K562 (cell line): ENCODE data around the gene HSPA1L. TPM values are rescaled to one million over a fixed set of nuclear protein-coding genes. Genes with fewer than 3 reads are reported as not detected.

Experiments
- ESRRA ChIP-seq: fragments of 450-650 bp; IDR thresholded peaks from 2 replicates; pipeline ENCODE4 v1.6.1; 2014; ENCODE audit warnings: low read depth, mild to moderate bottlenecking, moderate library complexity, borderline replicate concordance
- FOXK1 ChIP-seq: sonication (generic); formaldehyde crosslinking; IDR thresholded peaks from 2 replicates; pipeline ENCODE4 v1.8.0; 2022; ENCODE audit warnings: missing genetic modification reagents, mild to moderate bottlenecking, borderline replicate concordance
- HBP1 ChIP-seq: fragments of 450-650 bp; formaldehyde crosslinking; IDR thresholded peaks from 2 replicates; pipeline ENCODE4 v1.4.0; 2022; ENCODE audit warnings: missing genetic modification characterization
- MTF1 ChIP-seq: fragments of 250-450 bp; sonication (Bioruptor Pico); IDR thresholded peaks from 2 replicates; pipeline ENCODE4 v1.9.0; 2021; ENCODE audit warnings: moderate library complexity, mild to moderate bottlenecking, inconsistent platforms, borderline replicate concordance
- POLR2A ChIP-seq: fragments of 450-650 bp; conservative IDR thresholded peaks from 2 replicates; pipeline ENCODE4 v1.6.1; 2016
- ZBTB11 ChIP-seq, 3 experiments: fragments of 200-800 bp in 1 of 3; fragments of 250-450 bp in 1 of 3; fragments of 450-650 bp in 1 of 3; sonication (Bioruptor Pico) in 1 of 3; sonication (Bioruptor generic) in 1 of 3; formaldehyde crosslinking in 1 of 3; IDR thresholded peaks; 2 replicates each; pipeline versions ENCODE4 v1.6.1 to v1.8.0; 2016 to 2022; ENCODE audit warnings: mild to moderate bottlenecking in 2 of 3, missing genetic modification characterization in 2 of 3, missing compliant biosample characterization in 1 of 3, moderate library complexity in 1 of 3
- ZKSCAN1 ChIP-seq: fragments of 150-350 bp; IDR thresholded peaks from 2 replicates; pipeline ENCODE4 v1.6.1; 2016; ENCODE audit warnings: low read depth, low read length
- ZNF316 ChIP-seq: fragments of 450-650 bp; IDR thresholded peaks from 2 replicates; pipeline ENCODE4 v1.6.1; 2016
- polyA plus RNA-seq, 8 experiments: library from polyadenylated mRNA; depleted of rRNA in 4 of 8; stranded (reverse) in 5 of 8; unstranded in 3 of 8; fragments of >200 nt; fragmentation: Nextera tagmentation in 2 of 8; fragmentation: Illumina TruSeq in 1 of 8; extraction: Ambion mirVana in 2 of 8; extraction: Trizol in 1 of 8; gene quantifications; 2 replicates each; pipeline versions ENCODE4 v1.2.1 to v1.2.3, GENCODE V29; 2011 to 2014; ENCODE audit warnings: inconsistent platforms in 1 of 8, missing spikeins in 1 of 8
- total RNA-seq, 7 experiments: library from RNA; depleted of rRNA in 6 of 7; stranded (reverse); fragments of >200 nt in 6 of 7; fragmentation: Illumina TruSeq in 2 of 7; extraction: Trizol in 2 of 7; gene quantifications; 2 replicates each; pipeline versions ENCODE4 v1.2.1 to v1.2.3, GENCODE V29; 2011 to 2021; ENCODE audit warnings: low replicate concordance in 1 of 7
- TF ChIP-seq, protein P1 (sequence below): sonication (generic); formaldehyde crosslinking; IDR thresholded peaks from 2 replicates; pipeline ENCODE4 v1.8.1; 2023; ENCODE audit warnings: mild to moderate bottlenecking, missing genetic modification reagents
- TF ChIP-seq, protein P2 (sequence below): sonication (generic); formaldehyde crosslinking; IDR thresholded peaks from 2 replicates; pipeline ENCODE4 v1.8.1; 2023; ENCODE audit warnings: missing genetic modification reagents, mild to moderate bottlenecking, borderline replicate concordance
- TF ChIP-seq, protein P3 (sequence below): fragments of 450-650 bp; formaldehyde crosslinking; conservative IDR thresholded peaks from 2 replicates; pipeline ENCODE4 v1.4.0; 2022; ENCODE audit warnings: mild to moderate bottlenecking, missing genetic modification characterization
- TF ChIP-seq, protein P4 (sequence below): fragments of 450-650 bp; formaldehyde crosslinking; IDR thresholded peaks from 2 replicates; pipeline ENCODE4 v1.4.0; 2022; ENCODE audit warnings: missing genetic modification characterization

The HSPA1L gene
- total and polyA plus RNA-seq, 9 of the 15 experiments (the other 6 are each of a cell fraction or from before 2014, with no cell fraction given): 0.14 to 2.1 (median 1.3) TPM

DNA sequence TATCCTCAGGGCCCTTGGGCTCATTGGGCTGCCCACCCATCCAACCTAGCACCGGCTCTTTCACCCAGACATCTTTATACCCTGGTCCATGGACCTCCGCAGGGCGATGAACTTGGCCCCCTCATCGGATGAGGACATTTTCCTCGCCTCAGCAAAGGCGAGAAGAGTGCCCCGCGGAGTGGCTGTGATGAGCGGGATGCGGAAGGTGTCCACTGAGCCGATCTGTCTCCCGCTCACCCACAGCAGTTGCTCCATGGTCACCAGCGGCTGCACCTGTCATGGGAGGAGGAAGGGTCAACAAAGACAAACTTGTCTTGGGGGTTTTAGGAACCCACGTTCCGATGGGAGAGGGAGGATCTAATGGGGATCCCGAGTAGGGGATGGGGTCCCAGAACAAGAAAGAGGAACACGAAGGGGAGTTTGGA is 46.8 kb upstream of the HSPA1L start (continued):
- peak in 1 of 3 experiments; percentile 27; a peak in 1 of 6 replicates for TF ChIP-seq ZBTB11 (CRISPR knock-in tag; IDR thresholded peaks at IDR 0.05)
- TF ChIP-seq ZNF316: no peak
- 0 out of 2 replicates have a peak, but pooled peaks have one; percentile 3 for TF ChIP-seq FOXK1 (CRISPR knock-in tag)
- TF ChIP-seq HBP1 (CRISPR knock-in tag): 0 out of 2 replicates have a peak, but pooled peaks have one; percentile 52
- TF ChIP-seq, protein P1, sequence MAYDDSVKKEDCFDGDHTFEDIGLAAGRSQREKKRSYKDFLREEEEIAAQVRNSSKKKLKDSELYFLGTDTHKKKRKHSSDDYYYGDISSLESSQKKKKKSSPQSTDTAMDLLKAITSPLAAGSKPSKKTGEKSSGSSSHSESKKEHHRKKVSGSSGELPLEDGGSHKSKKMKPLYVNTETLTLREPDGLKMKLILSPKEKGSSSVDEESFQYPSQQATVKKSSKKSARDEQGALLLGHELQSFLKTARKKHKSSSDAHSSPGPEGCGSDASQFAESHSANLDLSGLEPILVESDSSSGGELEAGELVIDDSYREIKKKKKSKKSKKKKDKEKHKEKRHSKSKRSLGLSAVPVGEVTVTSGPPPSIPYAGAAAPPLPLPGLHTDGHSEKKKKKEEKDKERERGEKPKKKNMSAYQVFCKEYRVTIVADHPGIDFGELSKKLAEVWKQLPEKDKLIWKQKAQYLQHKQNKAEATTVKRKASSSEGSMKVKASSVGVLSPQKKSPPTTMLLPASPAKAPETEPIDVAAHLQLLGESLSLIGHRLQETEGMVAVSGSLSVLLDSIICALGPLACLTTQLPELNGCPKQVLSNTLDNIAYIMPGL (CRISPR knock-in tag): 0 out of 2 replicates have a peak, but pooled peaks have one; percentile 27
- no peak for TF ChIP-seq POLR2A
- no peak for TF ChIP-seq ZKSCAN1
- TF ChIP-seq, protein P2, sequence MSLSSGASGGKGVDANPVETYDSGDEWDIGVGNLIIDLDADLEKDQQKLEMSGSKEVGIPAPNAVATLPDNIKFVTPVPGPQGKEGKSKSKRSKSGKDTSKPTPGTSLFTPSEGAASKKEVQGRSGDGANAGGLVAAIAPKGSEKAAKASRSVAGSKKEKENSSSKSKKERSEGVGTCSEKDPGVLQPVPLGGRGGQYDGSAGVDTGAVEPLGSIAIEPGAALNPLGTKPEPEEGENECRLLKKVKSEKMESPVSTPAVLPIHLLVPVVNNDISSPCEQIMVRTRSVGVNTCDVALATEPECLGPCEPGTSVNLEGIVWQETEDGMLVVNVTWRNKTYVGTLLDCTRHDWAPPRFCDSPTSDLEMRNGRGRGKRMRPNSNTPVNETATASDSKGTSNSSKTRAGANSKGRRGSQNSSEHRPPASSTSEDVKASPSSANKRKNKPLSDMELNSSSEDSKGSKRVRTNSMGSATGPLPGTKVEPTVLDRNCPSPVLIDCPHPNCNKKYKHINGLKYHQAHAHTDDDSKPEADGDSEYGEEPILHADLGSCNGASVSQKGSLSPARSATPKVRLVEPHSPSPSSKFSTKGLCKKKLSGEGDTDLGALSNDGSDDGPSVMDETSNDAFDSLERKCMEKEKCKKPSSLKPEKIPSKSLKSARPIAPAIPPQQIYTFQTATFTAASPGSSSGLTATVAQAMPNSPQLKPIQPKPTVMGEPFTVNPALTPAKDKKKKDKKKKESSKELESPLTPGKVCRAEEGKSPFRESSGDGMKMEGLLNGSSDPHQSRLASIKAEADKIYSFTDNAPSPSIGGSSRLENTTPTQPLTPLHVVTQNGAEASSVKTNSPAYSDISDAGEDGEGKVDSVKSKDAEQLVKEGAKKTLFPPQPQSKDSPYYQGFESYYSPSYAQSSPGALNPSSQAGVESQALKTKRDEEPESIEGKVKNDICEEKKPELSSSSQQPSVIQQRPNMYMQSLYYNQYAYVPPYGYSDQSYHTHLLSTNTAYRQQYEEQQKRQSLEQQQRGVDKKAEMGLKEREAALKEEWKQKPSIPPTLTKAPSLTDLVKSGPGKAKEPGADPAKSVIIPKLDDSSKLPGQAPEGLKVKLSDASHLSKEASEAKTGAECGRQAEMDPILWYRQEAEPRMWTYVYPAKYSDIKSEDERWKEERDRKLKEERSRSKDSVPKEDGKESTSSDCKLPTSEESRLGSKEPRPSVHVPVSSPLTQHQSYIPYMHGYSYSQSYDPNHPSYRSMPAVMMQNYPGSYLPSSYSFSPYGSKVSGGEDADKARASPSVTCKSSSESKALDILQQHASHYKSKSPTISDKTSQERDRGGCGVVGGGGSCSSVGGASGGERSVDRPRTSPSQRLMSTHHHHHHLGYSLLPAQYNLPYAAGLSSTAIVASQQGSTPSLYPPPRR (CRISPR knock-in tag): peak; percentile 8; the same call in 1 of the 2 replicates
- no peak for TF ChIP-seq ESRRA
- TF ChIP-seq, protein P3, sequence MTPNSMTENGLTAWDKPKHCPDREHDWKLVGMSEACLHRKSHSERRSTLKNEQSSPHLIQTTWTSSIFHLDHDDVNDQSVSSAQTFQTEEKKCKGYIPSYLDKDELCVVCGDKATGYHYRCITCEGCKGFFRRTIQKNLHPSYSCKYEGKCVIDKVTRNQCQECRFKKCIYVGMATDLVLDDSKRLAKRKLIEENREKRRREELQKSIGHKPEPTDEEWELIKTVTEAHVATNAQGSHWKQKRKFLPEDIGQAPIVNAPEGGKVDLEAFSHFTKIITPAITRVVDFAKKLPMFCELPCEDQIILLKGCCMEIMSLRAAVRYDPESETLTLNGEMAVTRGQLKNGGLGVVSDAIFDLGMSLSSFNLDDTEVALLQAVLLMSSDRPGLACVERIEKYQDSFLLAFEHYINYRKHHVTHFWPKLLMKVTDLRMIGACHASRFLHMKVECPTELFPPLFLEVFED: peak; percentile 67; the same call in 1 of the 2 replicates
- 0 out of 2 replicates have a peak, but pooled peaks have one; percentile 27 for TF ChIP-seq MTF1 (CRISPR knock-in tag)
- TF ChIP-seq, protein P4, sequence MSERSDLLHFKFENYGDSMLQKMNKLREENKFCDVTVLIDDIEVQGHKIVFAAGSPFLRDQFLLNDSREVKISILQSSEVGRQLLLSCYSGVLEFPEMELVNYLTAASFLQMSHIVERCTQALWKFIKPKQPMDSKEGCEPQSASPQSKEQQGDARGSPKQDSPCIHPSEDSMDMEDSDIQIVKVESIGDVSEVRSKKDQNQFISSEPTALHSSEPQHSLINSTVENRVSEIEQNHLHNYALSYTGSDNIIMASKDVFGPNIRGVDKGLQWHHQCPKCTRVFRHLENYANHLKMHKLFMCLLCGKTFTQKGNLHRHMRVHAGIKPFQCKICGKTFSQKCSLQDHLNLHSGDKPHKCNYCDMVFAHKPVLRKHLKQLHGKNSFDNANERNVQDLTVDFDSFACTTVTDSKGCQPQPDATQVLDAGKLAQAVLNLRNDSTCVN (CRISPR knock-in tag): peak; percentile 46; the same call in 1 of the 2 replicates
